DND-41 (cell line): ENCODE measurements around the gene PCDHGA7.

ENCODE experiments used
- CTCF ChIP-seq: IDR thresholded peaks from 2 replicates; pipeline ENCODE4 v1.5.1; 2012; ENCODE audit warnings: borderline replicate concordance, low read length, moderate library complexity, mild to moderate bottlenecking; ENCODE audit not compliant: poor library complexity, severe bottlenecking; ENCODE audit errors: extremely low read depth
- EZH2 ChIP-seq: IDR thresholded peaks from 3 replicates; pipeline ENCODE4 v1.6.1; 2012; ENCODE audit warnings: borderline replicate concordance, low read depth, mild to moderate bottlenecking, moderate library complexity, low read length, inconsistent platforms; ENCODE audit not compliant: severe bottlenecking

GRCh38 chr5:141343953-141344463 lies 38.5 kb upstream of the PCDHGA7 start:
- no peak for TF ChIP-seq EZH2
- TF ChIP-seq CTCF, result no peak
